Ovary (tissue), 9 donors: ENCODE results near the gene RNASE13. TPM values are rescaled to one million over a fixed set of nuclear protein-coding genes. Genes with fewer than 3 reads are reported as not detected.
A peak's percentile ranks its signal among the peaks of the same experiment; 100 is the strongest.

ENCODE experiments used
- DNase-seq, 5 donors: peaks; one replicate each; pipeline ENCODE4 v3.0.0-alpha.2; 2019 to 2020
- H3K27ac ChIP-seq, 2 donors: fragments of 200-600 bp; one replicate each; pipeline versions ENCODE4 v1.5.1 to v1.8.0; 2019 to 2022
- H3K27me3 ChIP-seq: fragments of 200-600 bp; one replicate; pipeline ENCODE4 v1.8.0; 2022
- H3K36me3 ChIP-seq: fragments of 200-600 bp; sonication (generic); one replicate; pipeline ENCODE4 v1.5.1; 2019
- H3K4me1 ChIP-seq: one replicate; pipeline ENCODE4 v1.8.1; 2013; ENCODE audit warnings: mild to moderate bottlenecking, moderate library complexity; ENCODE audit not compliant: insufficient read depth
- H3K4me3 ChIP-seq: fragments of 200-600 bp; sonication (generic); one replicate; pipeline ENCODE4 v1.5.1; 2017
- H3K9me3 ChIP-seq, 2 donors: fragments of 200-600 bp in 1 of 2; sonication (generic) in 1 of 2; one replicate each; pipeline versions ENCODE4 v1.5.1 to v1.8.1; 2013 to 2019; ENCODE audit warnings: mild to moderate bottlenecking in 1 of 2, moderate library complexity in 1 of 2
- EP300 ChIP-seq: sonication (generic); formaldehyde crosslinking; IDR thresholded peaks from one replicate; pipeline ENCODE4 v1.6.1; 2017; ENCODE audit warnings: antibody characterized with exemption
- POLR2A ChIP-seq: fragments of 450-650 bp; IDR thresholded peaks from one replicate; pipeline ENCODE4 v1.6.1; 2017; ENCODE audit warnings: antibody characterized with exemption, mild to moderate bottlenecking, moderate library complexity
- WGBS, 3 donors: extraction: QIAGEN DNeasy Blood & Tissue Kit in 1 of 3; methylation state at CpG; one replicate each; pipeline versions ENCODE4 v1.1.5 to v1.1.7; 2013 to 2017; 5-methylcytosine and 5-hydroxymethylcytosine counted together
- intact Hi-C, 4 donors: fragments of 100-400 bp; cut with DNase I; formaldehyde crosslinking; loops; one replicate each; pipeline versions ENCODE4 v1.11.0 to v1.15.1; 2022 to 2023
- polyA plus RNA-seq, 2 donors: library from polyadenylated mRNA; stranded (reverse); fragments of 200-250 nt in 1 of 2; fragments of 350-450 nt in 1 of 2; fragmentation: Illumina TruSeq in 1 of 2; extraction: RNeasy Lipid Tissue Mini Kit (QIAGEN cat#74804) in 1 of 2; gene quantifications; one replicate each; pipeline ENCODE4 v1.2.3, GENCODE V29; 2013 to 2014
- total RNA-seq, 7 donors: library from RNA; depleted of rRNA in 2 of 7; stranded (reverse); fragments of >200 nt in 2 of 7; fragmentation: NEBNext Ultra II Directional in 3 of 7; extraction: Animal tissue kit (Norgen Biotek cat#: 25700) in 3 of 7; gene quantifications; one replicate each; pipeline versions ENCODE4 v1.1.0 to v1.2.4, GENCODE V29; 2016 to 2023
- TF ChIP-seq, protein P1 (sequence below), 3 donors: fragments of 450-650 bp in 2 of 3; fragments of 200-600 bp in 1 of 3; IDR thresholded peaks; one replicate each; pipeline versions ENCODE4 v1.5.1 to v1.8.0; 2016 to 2022; ENCODE audit warnings: antibody characterized with exemption in 3 of 3, mild to moderate bottlenecking in 1 of 3
- donor health status: DM: no; HTN: no; CAD: no; lungs with moderate emphysema.
- donor health status: DM: no; HTN: no; CAD: no.
- donor health status: Bipolar disorder and iron deficiency.
- donor health status: DM: yes; HTN: yes; CAD: no.
- donor health status: DM: no; HTN: no; CAD: no.
- donor health status: DM: yes; HTN: yes; CAD: no.

RNASE13 gene
- total and polyA plus RNA-seq, 9 donors = not detected

DNA sequence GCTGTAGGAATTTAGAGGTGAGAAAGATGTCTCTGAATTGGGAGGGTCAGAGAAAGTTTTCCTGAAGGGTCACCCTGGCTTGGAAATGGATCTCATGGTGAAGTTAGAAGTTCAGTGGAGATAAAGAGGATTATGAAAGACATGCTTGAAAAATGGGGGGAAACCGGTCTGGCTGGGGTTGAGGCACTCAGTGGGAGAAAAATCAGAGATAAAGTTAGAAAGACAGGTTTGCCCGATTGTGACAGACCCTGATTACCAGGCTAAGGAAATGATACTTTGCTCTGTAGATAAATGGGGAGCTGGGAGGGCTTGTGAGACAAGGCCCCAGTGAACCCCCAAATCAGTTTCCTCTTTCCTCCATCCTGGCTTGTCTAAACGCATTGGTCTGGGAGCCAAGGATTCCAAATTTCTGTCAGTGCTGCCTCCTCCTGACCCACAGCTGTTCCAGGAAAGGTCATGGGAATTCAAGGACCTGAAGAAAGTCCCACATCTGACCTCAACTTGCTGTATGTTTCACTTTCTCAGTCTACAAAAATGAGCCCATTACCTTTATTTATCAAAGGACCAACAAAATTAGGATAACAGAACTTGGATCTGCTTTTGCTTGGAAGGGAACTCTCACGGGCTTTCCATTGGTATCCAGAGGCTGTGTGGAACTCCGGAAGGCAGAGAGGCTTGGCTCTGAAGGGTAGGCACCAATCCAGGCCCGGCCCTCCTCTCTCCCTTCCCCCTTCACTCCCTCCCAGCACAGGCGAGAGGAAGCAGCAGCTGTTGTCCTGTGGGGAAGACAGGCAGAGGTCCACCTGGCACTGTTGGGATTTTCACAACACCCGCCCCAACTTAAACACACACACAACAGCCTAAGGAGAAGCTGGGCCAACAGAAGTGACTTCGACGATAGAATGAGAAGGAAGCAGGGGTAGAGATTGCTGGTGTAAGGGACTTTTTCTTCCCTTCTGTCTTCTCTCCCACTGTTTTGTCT is 4.1 kb upstream of the RNASE13 start:
- WGBS, 3 donors = 4 to 6% (median 5%) methylated on average over 10 of the region's 10 CpGs
- peak; percentile 88 to 93 (median 91) for DNase-seq

DNA sequence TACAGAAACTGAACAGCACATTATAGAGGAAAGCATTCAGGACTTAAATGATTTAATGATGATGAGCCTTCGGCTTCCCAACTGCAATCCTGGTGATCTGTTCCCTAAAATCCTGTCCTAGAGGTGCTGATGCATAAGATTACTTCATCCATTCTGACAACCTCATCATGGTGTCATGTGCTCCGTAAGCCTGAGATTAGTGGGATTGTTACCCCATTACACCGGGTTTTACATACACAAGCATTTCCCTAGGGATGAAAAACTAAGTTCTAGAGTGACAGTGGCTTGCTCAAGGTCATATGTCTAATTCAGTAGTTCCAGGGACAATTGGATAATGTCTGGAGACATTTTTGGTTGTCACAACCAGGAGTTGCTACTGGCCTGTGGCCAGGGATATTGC is 2.5 kb upstream of the RNASE13 start:
- Histone ChIP-seq H3K27me3 (no peaks in the 10 kb centered on the region), H3K4me1 (peaks cover 23% of the 10 kb centered on the region), H3K9me3 (no peaks in the 10 kb centered on the region), H3K4me3 (no peak overlapping the region), H3K36me3 (no peaks in the 10 kb centered on the region), H3K27ac (no peak overlapping the region)
- 79 to 86% (median 81%) methylated on average over 3 of the region's 3 CpGs for WGBS, 3 donors
- no peak for DNase-seq
- intact Hi-C loops = no loop called here
- no peak for TF ChIP-seq POLR2A
- TF ChIP-seq, protein P1, sequence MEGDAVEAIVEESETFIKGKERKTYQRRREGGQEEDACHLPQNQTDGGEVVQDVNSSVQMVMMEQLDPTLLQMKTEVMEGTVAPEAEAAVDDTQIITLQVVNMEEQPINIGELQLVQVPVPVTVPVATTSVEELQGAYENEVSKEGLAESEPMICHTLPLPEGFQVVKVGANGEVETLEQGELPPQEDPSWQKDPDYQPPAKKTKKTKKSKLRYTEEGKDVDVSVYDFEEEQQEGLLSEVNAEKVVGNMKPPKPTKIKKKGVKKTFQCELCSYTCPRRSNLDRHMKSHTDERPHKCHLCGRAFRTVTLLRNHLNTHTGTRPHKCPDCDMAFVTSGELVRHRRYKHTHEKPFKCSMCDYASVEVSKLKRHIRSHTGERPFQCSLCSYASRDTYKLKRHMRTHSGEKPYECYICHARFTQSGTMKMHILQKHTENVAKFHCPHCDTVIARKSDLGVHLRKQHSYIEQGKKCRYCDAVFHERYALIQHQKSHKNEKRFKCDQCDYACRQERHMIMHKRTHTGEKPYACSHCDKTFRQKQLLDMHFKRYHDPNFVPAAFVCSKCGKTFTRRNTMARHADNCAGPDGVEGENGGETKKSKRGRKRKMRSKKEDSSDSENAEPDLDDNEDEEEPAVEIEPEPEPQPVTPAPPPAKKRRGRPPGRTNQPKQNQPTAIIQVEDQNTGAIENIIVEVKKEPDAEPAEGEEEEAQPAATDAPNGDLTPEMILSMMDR (IDR thresholded peaks at IDR 0.05) = no peak
- TF ChIP-seq EP300 = no peak

More for the DNA sequence above, 4.1 kb upstream of the RNASE13 start:
- Histone ChIP-seq H3K36me3 (no peaks in the 10 kb centered on the region), H3K27ac (peak overlapping the region; percentile 25 to 55), H3K27me3 (no peaks in the 10 kb centered on the region), H3K4me3 (no peak overlapping the region), H3K4me1 (peaks cover 19% of the 10 kb centered on the region), H3K9me3 (no peaks in the 10 kb centered on the region)
- TF ChIP-seq, protein P1 (IDR thresholded peaks at IDR 0.05) = no peak
- TF ChIP-seq EP300 (no peak), POLR2A (no peak)
- intact Hi-C loops = loop anchor here in 2 of 4 donors (2.0 kb wide), 2 partner anchors 16 to 24 kb away; no protein-coding TSS in a partner anchor

DNA sequence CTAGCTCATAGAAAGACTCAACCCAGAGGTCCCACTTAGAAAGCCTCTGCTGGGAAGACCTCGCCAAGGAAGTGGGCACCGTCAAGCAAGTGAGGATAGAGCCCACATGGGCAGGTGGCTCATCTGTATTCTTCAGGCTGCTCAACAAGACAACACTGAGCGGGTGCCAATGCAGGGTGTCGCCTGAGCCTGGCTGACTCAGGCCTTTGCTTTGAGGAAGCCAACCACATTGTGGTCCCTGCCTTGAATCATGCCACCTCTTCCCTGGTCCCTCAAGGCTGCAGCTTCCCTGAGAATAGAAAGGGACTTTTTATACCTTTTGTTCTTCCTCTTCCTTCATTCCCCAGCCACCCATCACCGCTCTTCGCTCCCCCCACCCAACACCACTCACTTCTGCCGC is 2.1 kb upstream of the RNASE13 start:
- Histone ChIP-seq H3K4me3 (no peak overlapping the region), H3K9me3 (no peaks in the 10 kb centered on the region), H3K27me3 (no peaks in the 10 kb centered on the region), H3K4me1 (peaks cover 24% of the 10 kb centered on the region), H3K27ac (no peak overlapping the region), H3K36me3 (no peaks in the 10 kb centered on the region)
- TF ChIP-seq EP300 (no peak), POLR2A (no peak)
- TF ChIP-seq, protein P1 (IDR thresholded peaks at IDR 0.05) = no peak
- DNase-seq = no peak
- WGBS, 3 donors = 95 to 98% (median 95%) methylated on average over 7 of the region's 7 CpGs
- intact Hi-C loops = no loop called here

DNA sequence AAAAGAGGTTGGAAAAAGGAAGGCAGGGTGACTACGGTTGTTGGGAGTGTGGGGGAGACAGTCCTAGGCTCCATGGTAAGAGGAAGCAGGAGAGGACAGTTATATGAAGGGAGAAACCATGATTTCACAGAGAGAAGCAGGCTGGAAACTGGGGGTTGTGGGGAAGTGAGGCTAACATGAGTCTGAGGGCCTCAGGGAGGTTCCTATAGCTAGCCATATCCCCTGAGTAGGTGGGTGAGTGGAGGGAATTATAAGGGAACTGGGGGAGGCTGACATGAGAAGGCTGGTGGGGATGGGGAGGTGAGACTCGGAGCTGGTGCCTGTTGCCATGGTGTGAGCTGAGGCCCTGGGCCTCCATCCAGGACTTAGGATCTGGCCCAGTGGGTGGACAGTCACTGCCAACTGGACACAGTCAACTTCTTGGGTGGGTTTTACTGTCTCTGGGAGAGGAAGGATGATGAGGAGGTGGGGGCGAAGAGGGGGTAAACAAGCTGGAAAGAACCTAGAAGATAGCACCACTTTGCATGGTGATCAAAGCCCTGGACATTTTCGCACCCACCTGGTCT is 1.4 kb downstream of the RNASE13 start:
- DNase-seq = no peak
- 82 to 94% (median 89%) methylated on average over 4 of the region's 4 CpGs for WGBS, 3 donors
- Histone ChIP-seq H3K4me3 (no peak overlapping the region), H3K27ac (no peak overlapping the region), H3K36me3 (no peaks in the 10 kb centered on the region), H3K27me3 (no peaks in the 10 kb centered on the region), H3K9me3 (no peaks in the 10 kb centered on the region), H3K4me1 (peaks cover 23% of the 10 kb centered on the region)
- intact Hi-C loops = no loop called here
- no peak for TF ChIP-seq EP300
- TF ChIP-seq, protein P1 (IDR thresholded peaks at IDR 0.05) = no peak
- TF ChIP-seq POLR2A = no peak
